A549 (cell line): ENCODE measurements around the gene PLCB3. TPM values are rescaled to one million over a fixed set of nuclear protein-coding genes. Genes with fewer than 3 reads are reported as not detected.

Experiments
- ATAC-seq, 2 experiments: fragments of 200-7000 bp in 1 of 2; fragments of >200 bp in 1 of 2; cut with Nextera tagmentation in 1 of 2; cut with Tn5 transposase in 1 of 2; 3 replicates each; pipeline versions ENCODE4 v1.8.0 to v1.9.1; 2018 to 2020; ENCODE audit warnings: mild to moderate bottlenecking in 1 of 2, moderate library complexity in 1 of 2
- CTCF ChIA-PET: fragments of 300-600 bp; sonication (Branson Sonifier 250); formaldehyde crosslinking; extraction: SDS; loops from one replicate; lab custom pipeline; 2021; ENCODE audit warnings: antibody characterized with exemption, inconsistent platforms; lab: Yijun Ruan, JAX
- POLR2A ChIA-PET: fragments of 350-600 bp; formaldehyde crosslinking; extraction: SDS; loops from one replicate; lab custom pipeline; 2021; ENCODE audit warnings: antibody characterized with exemption, inconsistent platforms; lab: Yijun Ruan, JAX
- DNase-seq, 2 experiments: peaks; one replicate each; pipeline versions ENCODE4 v3.0.0 to v3.0.0-alpha.2; 2011 to 2016; ENCODE audit warnings: low read depth in 1 of 2, low spot score in 1 of 2
- FAIRE-seq: peaks from 2 replicates; lab custom pipeline; 2011; peaks lifted over from hg19 to GRCh38; lab: Jason Lieb, UNC
- H3K27ac ChIP-seq, 2 experiments: fragments of >200 bp; sonication (Bioruptor Twin); formaldehyde crosslinking; 3 replicates each; pipeline ENCODE4 v1.5.1; 2016 to 2017
- H3K4me1 ChIP-seq: fragments of >200 bp; sonication (Bioruptor Twin); formaldehyde crosslinking; 3 replicates; pipeline ENCODE4 v1.6.1; 2016
- H3K4me2 ChIP-seq: fragments of >200 bp; sonication (Bioruptor Twin); formaldehyde crosslinking; 3 replicates; pipeline ENCODE4 v1.6.1; 2016
- H3K4me3 ChIP-seq: fragments of >200 bp; sonication (Bioruptor Twin); formaldehyde crosslinking; 3 replicates; pipeline ENCODE4 v1.5.1; 2016
- H3K9me3 ChIP-seq: fragments of >200 bp; sonication (Bioruptor Twin); formaldehyde crosslinking; 3 replicates; pipeline ENCODE4 v1.6.1; 2016
- CEBPB ChIP-seq, 2 experiments: fragments of >200 bp in 1 of 2; sonication (Bioruptor Twin) in 1 of 2; formaldehyde crosslinking in 1 of 2; IDR thresholded peaks; 2 replicates each; pipeline ENCODE4 v1.6.1; 2012 to 2016
- CHD2 ChIP-seq: fragments of 150-350 bp; IDR thresholded peaks from 2 replicates; pipeline ENCODE4 v1.6.1; 2014; ENCODE audit warnings: low read length; ENCODE audit not compliant: partially characterized antibody
- CHD4 ChIP-seq: fragments of 200-600 bp; sonication (generic); IDR thresholded peaks from 2 replicates; pipeline ENCODE4 v1.6.1; 2016; ENCODE audit warnings: antibody characterized with exemption, mild to moderate bottlenecking, borderline replicate concordance
- EHF ChIP-seq: fragments of 250-450 bp; sonication (Bioruptor Pico); IDR thresholded peaks from 2 replicates; pipeline ENCODE4 v1.5.0; 2020; ENCODE audit warnings: mild to moderate bottlenecking
- ESRRA ChIP-seq: fragments of 150-350 bp; IDR thresholded peaks from 2 replicates; pipeline ENCODE4 v1.6.1; 2014; ENCODE audit warnings: mild to moderate bottlenecking, low read length, borderline replicate concordance
- FOSB ChIP-seq: fragments of 250-450 bp; sonication (Bioruptor Pico); IDR thresholded peaks from 2 replicates; pipeline ENCODE4 v1.5.0; 2020; ENCODE audit warnings: mild to moderate bottlenecking, moderate library complexity
- FOSL2 ChIP-seq, 2 experiments: fragments of 450-650 bp in 1 of 2; fragments of >200 bp in 1 of 2; sonication (Bioruptor Twin) in 1 of 2; formaldehyde crosslinking; IDR thresholded peaks; 2 replicates each; pipeline versions ENCODE4 v1.5.0 to v1.6.1; 2016 to 2020; ENCODE audit warnings: mild to moderate bottlenecking in 1 of 2, moderate library complexity in 1 of 2
- GATA3 ChIP-seq: IDR thresholded peaks from 2 replicates; pipeline ENCODE4 v1.6.1; 2012; ENCODE audit warnings: borderline replicate concordance
- HEYL ChIP-seq: fragments of 250-450 bp; sonication (Bioruptor Pico); IDR thresholded peaks from 2 replicates; pipeline ENCODE4 v1.8.0; 2021; ENCODE audit warnings: mild to moderate bottlenecking, moderate library complexity
- HOXA7 ChIP-seq: fragments of 250-450 bp; sonication (Bioruptor Pico); IDR thresholded peaks from 2 replicates; pipeline ENCODE4 v1.5.0; 2020; ENCODE audit warnings: mild to moderate bottlenecking, moderate library complexity
- JUN ChIP-seq, 2 experiments: fragments of >200 bp; sonication (Bioruptor Twin); formaldehyde crosslinking; IDR thresholded peaks; 2 replicates in 1 of 2; 3 replicates in 1 of 2; pipeline ENCODE4 v1.6.1; 2016 to 2017
- JUNB ChIP-seq: fragments of >200 bp; sonication (Bioruptor Twin); formaldehyde crosslinking; IDR thresholded peaks from 2 replicates; pipeline ENCODE4 v1.6.1; 2016
- KDM1A ChIP-seq: fragments of 200-600 bp; sonication (generic); IDR thresholded peaks from 2 replicates; pipeline ENCODE4 v1.6.1; 2016; ENCODE audit warnings: low read depth, mild to moderate bottlenecking
- KDM5A ChIP-seq: fragments of 200-600 bp; sonication (generic); IDR thresholded peaks from 2 replicates; pipeline ENCODE4 v1.6.1; 2016; ENCODE audit warnings: antibody characterized with exemption, mild to moderate bottlenecking
- MAZ ChIP-seq: fragments of 150-350 bp; IDR thresholded peaks from 2 replicates; pipeline ENCODE4 v1.6.1; 2014; ENCODE audit warnings: antibody characterized with exemption, low read depth, low read length, borderline replicate concordance
- NPAS2 ChIP-seq: fragments of 250-450 bp; sonication (Bioruptor Pico); IDR thresholded peaks from 2 replicates; pipeline ENCODE4 v1.8.0; 2022; ENCODE audit warnings: mild to moderate bottlenecking, moderate library complexity, borderline replicate concordance
- NR3C1 ChIP-seq: fragments of >200 bp; sonication (Bioruptor Twin); formaldehyde crosslinking; IDR thresholded peaks from 3 replicates; pipeline ENCODE4 v1.6.1; 2017
- PHF8 ChIP-seq: fragments of 200-600 bp; sonication (generic); IDR thresholded peaks from 2 replicates; pipeline ENCODE4 v1.6.1; 2016; ENCODE audit warnings: low read depth, mild to moderate bottlenecking, antibody characterized with exemption, moderate library complexity, borderline replicate concordance
- POLR2AphosphoS2 ChIP-seq: conservative IDR thresholded peaks from 2 replicates; pipeline ENCODE4 v1.6.1; 2012; ENCODE audit warnings: low read length, improper control_type of control experiment, inconsistent platforms
- RFX5 ChIP-seq: fragments of 450-650 bp; IDR thresholded peaks from 2 replicates; pipeline ENCODE4 v1.7.1; 2014; ENCODE audit warnings: antibody characterized with exemption, mild to moderate bottlenecking, moderate library complexity
- SMC3 ChIP-seq: fragments of >200 bp; sonication (Bioruptor Twin); formaldehyde crosslinking; IDR thresholded peaks from 3 replicates; pipeline ENCODE4 v1.6.1; 2018; ENCODE audit warnings: inconsistent platforms
- SREBF2 ChIP-seq: fragments of 450-650 bp; IDR thresholded peaks from 2 replicates; pipeline ENCODE4 v1.6.1; 2014; ENCODE audit warnings: mild to moderate bottlenecking, moderate library complexity
- TFCP2L1 ChIP-seq: fragments of 250-450 bp; sonication (Bioruptor Pico); IDR thresholded peaks from 2 replicates; pipeline ENCODE4 v1.5.0; 2021; ENCODE audit warnings: mild to moderate bottlenecking
- TP53 ChIP-seq: fragments of 250-450 bp; sonication (Bioruptor Pico); IDR thresholded peaks from 2 replicates; pipeline ENCODE4 v1.5.0; 2021; ENCODE audit warnings: mild to moderate bottlenecking, moderate library complexity
- ZFP36 ChIP-seq: fragments of 450-650 bp; IDR thresholded peaks from 2 replicates; pipeline ENCODE4 v1.6.1; 2014; ENCODE audit warnings: borderline replicate concordance; ENCODE audit not compliant: partially characterized antibody
- ZNF302 ChIP-seq: fragments of 250-450 bp; sonication (Bioruptor Pico); IDR thresholded peaks from 2 replicates; pipeline ENCODE4 v1.9.0; 2021; ENCODE audit warnings: inconsistent platforms, mild to moderate bottlenecking, moderate library complexity
- WGBS: methylation state at CpG from one replicate; pipeline ENCODE4 v1.1.6; 2017; ENCODE audit errors: missing lambda C conversion rate; 5-methylcytosine and 5-hydroxymethylcytosine counted together
- polyA plus RNA-seq, 4 experiments: library from polyadenylated mRNA; depleted of rRNA in 3 of 4; stranded (reverse); fragments of >200 nt; fragmentation: RNase III in 1 of 4; extraction: RNeasy Plus Mini Kit Qiagen cat#74134 plus additional on column Dnase treatment in 1 of 4; gene quantifications; 2 replicates in 3 of 4; 3 replicates in 1 of 4; pipeline ENCODE4 v1.2.3, GENCODE V29; 2011 to 2017
- TF ChIP-seq, protein P1 (sequence below): IDR thresholded peaks from 2 replicates; pipeline ENCODE4 v1.6.1; 2012
- TF ChIP-seq, protein P2 (sequence below): fragments of >200 bp; sonication (Bioruptor Twin); formaldehyde crosslinking; IDR thresholded peaks from 2 replicates; pipeline ENCODE4 v1.6.1; 2016
- TF ChIP-seq, protein P3 (sequence below): fragments of >200 bp; sonication (Bioruptor Twin); formaldehyde crosslinking; IDR thresholded peaks from 3 replicates; pipeline ENCODE4 v1.5.1; 2016
- TF ChIP-seq, protein P4 (sequence below): fragments of >200 bp; sonication (Bioruptor Twin); formaldehyde crosslinking; IDR thresholded peaks from 3 replicates; pipeline ENCODE4 v1.6.1; 2016
- TF ChIP-seq, protein P5 (sequence below): fragments of 450-650 bp; IDR thresholded peaks from 2 replicates; pipeline ENCODE4 v1.6.1; 2014; ENCODE audit warnings: antibody characterized with exemption
- TF ChIP-seq, protein P6 (sequence below): fragments of 200-600 bp; sonication (generic); IDR thresholded peaks from 2 replicates; pipeline ENCODE4 v1.6.1; 2016; ENCODE audit warnings: antibody characterized with exemption, mild to moderate bottlenecking, moderate library complexity

The PLCB3 gene
- polyA plus RNA-seq, 2 of the 4 experiments (the other 2 are of a cell fraction) = 8.8 to 21.2 TPM

DNA sequence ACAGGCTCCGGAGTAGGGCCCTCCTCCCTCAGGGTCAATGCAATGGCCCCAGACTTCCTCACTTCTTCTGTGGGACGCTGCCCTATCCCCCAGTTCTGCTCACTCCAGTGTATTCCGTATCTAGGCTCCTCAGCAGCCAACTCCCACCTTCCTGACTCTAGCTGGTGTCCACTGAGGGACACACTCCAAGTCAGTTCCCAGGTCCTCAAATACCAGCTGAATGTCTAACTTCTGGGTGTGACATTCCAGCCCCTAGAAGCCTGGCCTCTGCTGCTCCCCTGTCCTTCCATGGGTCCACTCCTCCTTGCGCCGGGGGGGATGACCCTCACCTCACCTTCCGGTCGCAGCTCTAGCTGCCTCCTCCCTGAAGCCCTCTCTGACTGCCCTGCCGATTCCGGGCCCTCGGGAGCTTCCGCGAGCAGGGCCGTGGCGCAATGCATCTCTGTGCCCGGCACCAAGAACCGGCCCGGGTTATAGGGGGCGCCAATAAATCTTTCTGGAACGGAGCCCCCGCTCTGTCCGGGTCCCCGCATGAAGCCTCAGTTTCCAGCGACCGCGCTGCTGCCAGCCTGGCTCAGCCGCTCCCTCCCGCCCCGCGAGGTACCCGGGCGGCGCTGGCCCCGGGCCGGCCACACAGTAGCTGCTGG is 17.7 kb downstream of the PLCB3 start:
- Histone ChIP-seq H3K9me3 (no peaks in the 10 kb centered on the region), H3K4me3 (peak overlapping the region; percentile 72), H3K27ac (peak overlapping the region; percentile 94 to 97), H3K4me1 (peaks cover 32% of the 10 kb centered on the region), H3K4me2 (peak overlapping the region; percentile 97)
- ChIA-PET POLR2A (interaction anchor here (0.8 to 5.9 kb wide), 11 partner anchors 8 to 83 kb away, joined by 3 to 53 read pairs (median 5); partner anchors contain the start of genes BAD, ESRRA, FKBP2 and GPR137), CTCF (interaction anchor here (1.1 to 16.0 kb wide), 11 partner anchors 8 to 499 kb away, joined by 3 to 220 read pairs (median 5); partner anchors contain the start of genes BAD, CATSPERZ, ESRRA and PLCB3)
- ATAC-seq (peak; percentile 35 to 46), DNase-seq (peak in 1 of 2 experiments; percentile 76), FAIRE-seq (no peak)
- WGBS = 4% methylated on average over 12 of the region's 34 CpGs
- TF ChIP-seq RFX5 (no peak), HOXA7 (CRISPR knock-in tag) (no peak), JUNB (no peak), POLR2AphosphoS2 (no peak; the same call in 1 of the 2 replicates), SREBF2 (no peak), KDM1A (no peak), ZFP36 (peak; percentile 100), SMC3 (0 out of 3 replicates have a peak, but pooled peaks have one; percentile 2), FOSB (CRISPR knock-in tag) (0 out of 2 replicates have a peak, but pooled peaks have one; percentile 53), MAZ (no peak), ZNF302 (CRISPR knock-in tag) (no peak), CEBPB (IDR thresholded peaks at IDR 0.05) (peak; percentile 29 to 58; a peak in 2 of 4 replicates), TFCP2L1 (CRISPR knock-in tag) (peak; percentile 16; the same call in 1 of the 2 replicates), TP53 (CRISPR knock-in tag) (no peak), KDM5A (0 out of 2 replicates have a peak, but pooled peaks have one; percentile 31), EHF (CRISPR knock-in tag) (no peak), ESRRA (no peak), FOSL2 (IDR thresholded peaks at IDR 0.05) (no peak), FOSL2 (CRISPR knock-in tag; IDR thresholded peaks at IDR 0.05) (no peak), NPAS2 (CRISPR knock-in tag) (no peak), HEYL (CRISPR knock-in tag) (no peak), NR3C1 (no peak), CHD2 (no peak), GATA3 (peak; percentile 8; the same call in 1 of the 2 replicates), JUN (IDR thresholded peaks at IDR 0.05) (no peak; a peak in 1 of 5 replicates), CHD4 (no peak), PHF8 (no peak)
- TF ChIP-seq, protein P1, sequence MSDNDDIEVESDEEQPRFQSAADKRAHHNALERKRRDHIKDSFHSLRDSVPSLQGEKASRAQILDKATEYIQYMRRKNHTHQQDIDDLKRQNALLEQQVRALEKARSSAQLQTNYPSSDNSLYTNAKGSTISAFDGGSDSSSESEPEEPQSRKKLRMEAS = no peak
- TF ChIP-seq, protein P2, sequence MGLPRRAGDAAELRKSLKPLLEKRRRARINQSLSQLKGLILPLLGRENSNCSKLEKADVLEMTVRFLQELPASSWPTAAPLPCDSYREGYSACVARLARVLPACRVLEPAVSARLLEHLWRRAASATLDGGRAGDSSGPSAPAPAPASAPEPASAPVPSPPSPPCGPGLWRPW = no peak
- TF ChIP-seq, protein P3, sequence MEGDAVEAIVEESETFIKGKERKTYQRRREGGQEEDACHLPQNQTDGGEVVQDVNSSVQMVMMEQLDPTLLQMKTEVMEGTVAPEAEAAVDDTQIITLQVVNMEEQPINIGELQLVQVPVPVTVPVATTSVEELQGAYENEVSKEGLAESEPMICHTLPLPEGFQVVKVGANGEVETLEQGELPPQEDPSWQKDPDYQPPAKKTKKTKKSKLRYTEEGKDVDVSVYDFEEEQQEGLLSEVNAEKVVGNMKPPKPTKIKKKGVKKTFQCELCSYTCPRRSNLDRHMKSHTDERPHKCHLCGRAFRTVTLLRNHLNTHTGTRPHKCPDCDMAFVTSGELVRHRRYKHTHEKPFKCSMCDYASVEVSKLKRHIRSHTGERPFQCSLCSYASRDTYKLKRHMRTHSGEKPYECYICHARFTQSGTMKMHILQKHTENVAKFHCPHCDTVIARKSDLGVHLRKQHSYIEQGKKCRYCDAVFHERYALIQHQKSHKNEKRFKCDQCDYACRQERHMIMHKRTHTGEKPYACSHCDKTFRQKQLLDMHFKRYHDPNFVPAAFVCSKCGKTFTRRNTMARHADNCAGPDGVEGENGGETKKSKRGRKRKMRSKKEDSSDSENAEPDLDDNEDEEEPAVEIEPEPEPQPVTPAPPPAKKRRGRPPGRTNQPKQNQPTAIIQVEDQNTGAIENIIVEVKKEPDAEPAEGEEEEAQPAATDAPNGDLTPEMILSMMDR = no peak
- TF ChIP-seq, protein P4, sequence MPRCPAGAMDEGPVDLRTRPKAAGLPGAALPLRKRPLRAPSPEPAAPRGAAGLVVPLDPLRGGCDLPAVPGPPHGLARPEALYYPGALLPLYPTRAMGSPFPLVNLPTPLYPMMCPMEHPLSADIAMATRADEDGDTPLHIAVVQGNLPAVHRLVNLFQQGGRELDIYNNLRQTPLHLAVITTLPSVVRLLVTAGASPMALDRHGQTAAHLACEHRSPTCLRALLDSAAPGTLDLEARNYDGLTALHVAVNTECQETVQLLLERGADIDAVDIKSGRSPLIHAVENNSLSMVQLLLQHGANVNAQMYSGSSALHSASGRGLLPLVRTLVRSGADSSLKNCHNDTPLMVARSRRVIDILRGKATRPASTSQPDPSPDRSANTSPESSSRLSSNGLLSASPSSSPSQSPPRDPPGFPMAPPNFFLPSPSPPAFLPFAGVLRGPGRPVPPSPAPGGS = 0 out of 3 replicates have a peak, but pooled peaks have one; percentile 29
- TF ChIP-seq, protein P5, sequence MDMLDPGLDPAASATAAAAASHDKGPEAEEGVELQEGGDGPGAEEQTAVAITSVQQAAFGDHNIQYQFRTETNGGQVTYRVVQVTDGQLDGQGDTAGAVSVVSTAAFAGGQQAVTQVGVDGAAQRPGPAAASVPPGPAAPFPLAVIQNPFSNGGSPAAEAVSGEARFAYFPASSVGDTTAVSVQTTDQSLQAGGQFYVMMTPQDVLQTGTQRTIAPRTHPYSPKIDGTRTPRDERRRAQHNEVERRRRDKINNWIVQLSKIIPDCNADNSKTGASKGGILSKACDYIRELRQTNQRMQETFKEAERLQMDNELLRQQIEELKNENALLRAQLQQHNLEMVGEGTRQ = no peak
- TF ChIP-seq, protein P6, sequence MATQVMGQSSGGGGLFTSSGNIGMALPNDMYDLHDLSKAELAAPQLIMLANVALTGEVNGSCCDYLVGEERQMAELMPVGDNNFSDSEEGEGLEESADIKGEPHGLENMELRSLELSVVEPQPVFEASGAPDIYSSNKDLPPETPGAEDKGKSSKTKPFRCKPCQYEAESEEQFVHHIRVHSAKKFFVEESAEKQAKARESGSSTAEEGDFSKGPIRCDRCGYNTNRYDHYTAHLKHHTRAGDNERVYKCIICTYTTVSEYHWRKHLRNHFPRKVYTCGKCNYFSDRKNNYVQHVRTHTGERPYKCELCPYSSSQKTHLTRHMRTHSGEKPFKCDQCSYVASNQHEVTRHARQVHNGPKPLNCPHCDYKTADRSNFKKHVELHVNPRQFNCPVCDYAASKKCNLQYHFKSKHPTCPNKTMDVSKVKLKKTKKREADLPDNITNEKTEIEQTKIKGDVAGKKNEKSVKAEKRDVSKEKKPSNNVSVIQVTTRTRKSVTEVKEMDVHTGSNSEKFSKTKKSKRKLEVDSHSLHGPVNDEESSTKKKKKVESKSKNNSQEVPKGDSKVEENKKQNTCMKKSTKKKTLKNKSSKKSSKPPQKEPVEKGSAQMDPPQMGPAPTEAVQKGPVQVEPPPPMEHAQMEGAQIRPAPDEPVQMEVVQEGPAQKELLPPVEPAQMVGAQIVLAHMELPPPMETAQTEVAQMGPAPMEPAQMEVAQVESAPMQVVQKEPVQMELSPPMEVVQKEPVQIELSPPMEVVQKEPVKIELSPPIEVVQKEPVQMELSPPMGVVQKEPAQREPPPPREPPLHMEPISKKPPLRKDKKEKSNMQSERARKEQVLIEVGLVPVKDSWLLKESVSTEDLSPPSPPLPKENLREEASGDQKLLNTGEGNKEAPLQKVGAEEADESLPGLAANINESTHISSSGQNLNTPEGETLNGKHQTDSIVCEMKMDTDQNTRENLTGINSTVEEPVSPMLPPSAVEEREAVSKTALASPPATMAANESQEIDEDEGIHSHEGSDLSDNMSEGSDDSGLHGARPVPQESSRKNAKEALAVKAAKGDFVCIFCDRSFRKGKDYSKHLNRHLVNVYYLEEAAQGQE = no peak
